Astrocyte of the hippocampus (primary cell): Measurements from ENCODE around the gene LINGO4.
A peak's percentile ranks its signal among the peaks of the same experiment; 100 is the strongest.

Source experiments
- DNase-seq: peaks from one replicate; pipeline ENCODE4 v3.0.0; 2011; ENCODE audit warnings: low read depth, low spot score

LINGO4 gene

DNA sequence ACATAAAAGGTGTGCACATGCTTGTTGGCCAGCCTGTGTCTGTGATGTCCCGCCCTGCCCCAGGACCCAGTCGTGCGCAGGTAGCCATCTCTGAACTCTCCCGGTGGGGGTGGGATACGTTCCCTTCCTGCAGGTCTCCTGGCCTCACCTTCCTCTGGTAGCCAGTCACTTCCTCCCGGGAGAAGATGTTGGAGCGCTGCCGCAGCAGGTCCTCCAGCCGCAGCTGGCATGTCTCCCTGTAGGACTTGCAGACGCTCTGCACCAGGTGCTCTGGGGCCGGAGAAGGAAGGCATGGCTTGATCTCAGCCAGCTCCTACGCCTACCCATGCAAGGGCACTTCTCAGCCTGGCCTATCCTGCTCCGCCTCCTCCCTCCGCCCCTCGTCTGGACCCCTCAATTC lies 9.2 kb upstream of the LINGO4 start:
- no peak for DNase-seq

DNA sequence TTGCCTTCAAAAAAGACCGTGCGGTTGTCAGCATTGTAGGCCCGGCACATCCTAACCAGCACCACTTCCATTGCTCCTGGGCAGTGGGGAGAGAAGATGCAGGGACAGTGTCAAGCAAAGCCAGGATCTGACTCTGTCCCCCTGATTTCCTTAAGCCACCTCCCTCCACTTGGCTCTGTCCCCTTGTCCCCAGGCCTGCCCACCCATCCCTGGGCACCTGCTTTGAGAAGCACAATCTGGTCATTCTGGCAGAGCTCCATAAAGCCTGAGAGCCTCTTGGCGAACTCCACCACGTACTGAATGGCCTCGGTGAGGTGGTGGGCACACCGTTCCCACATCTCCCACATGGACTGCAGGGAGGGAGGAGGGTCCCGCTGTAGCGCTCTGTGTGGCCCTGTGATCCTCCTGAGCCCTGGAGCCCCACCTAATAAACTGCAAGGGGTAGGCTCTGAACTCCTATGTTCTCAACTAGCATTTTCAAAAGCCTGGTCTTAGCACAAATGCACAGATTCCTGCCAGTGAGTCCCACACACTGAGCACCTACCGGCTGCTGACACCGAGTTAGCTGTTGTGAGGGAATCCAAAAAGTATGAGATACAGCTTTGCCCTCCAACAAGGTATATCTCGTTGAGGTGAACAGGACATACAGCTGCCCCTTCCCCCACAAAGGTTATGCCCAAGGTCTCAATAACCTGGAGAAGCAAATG lies 8.2 kb upstream of the LINGO4 start:
- DNase-seq, result no peak

DNA sequence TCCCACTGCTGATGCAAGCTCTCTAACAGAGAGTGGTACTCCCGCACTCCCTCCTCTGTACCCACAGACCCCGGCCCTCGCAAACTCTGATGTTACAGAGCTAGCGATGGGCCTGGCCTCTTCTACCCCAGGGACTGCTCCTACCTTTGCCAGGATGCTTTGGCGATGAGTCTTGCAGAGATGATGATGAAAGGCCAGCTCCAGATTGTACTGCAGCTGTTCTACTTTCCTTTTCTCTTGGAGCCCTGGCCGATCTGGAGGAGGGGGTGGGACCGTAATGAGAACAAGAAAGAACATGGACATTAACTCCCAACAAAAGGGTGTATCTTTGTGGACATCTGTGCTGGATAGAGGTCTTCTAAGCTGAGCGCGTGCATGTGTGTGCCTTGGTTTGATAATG lies 6.0 kb upstream of the LINGO4 start:
- DNase-seq, result no peak

DNA sequence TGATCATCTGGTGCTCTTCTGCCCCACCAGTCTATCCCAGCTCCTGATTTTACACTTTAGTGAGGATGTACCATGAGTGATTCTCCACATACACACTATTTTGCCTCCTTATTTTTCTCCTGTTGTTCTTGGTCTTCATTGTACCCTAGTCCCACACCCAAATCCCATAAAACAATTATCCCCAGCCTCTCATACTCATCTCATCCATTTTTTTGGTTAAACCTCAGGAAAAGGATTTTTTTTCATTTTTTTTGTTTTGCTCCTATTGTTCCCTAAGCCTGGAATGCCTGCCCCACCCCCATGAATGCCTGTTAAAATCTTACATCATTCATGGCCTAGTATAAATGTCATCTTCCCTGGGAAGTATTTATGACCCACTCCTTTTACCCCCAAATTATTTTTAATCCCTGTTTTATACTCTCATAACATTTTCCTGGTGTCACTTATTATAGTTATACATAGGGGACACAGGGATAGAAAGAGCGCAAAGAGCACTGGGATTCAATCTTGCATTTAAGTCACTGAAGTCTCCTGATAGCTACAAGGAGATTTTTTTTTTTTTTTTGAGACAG lies 4.9 kb upstream of the LINGO4 start:
- DNase-seq, result no peak

DNA sequence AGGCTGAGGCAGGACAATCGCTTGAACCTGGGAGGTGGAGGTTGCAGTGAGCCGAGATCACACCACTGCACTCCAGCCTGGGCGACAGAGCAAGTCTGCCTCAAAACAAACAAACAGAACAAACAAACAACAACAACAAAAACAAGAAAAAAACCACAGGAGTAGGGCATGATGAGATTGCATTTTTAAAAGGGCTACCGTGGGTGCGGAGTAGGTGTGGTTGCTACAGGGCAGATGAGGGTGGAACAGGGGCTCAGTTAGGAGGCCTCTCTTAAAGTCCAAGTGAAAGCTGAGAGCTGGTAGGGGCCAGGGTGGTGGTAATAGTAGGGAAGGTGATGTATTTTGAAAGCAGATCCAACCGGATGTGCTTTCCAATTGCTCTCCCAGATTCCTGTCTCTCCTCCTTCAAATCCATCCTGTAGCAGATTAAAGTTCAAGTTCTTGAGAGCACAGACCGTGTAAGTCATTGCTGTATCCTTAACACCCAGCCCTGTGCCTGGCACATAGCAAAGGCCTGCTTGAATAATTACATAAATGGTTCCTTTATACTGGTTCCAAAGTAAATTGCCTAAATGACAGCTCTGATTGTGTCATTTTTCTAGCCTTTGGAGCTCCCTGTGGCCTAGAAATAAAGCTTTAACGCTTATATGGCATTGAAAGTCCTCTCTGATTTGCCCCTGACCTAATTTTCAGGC lies 4.2 kb upstream of the LINGO4 start:
- DNase-seq, result no peak

DNA sequence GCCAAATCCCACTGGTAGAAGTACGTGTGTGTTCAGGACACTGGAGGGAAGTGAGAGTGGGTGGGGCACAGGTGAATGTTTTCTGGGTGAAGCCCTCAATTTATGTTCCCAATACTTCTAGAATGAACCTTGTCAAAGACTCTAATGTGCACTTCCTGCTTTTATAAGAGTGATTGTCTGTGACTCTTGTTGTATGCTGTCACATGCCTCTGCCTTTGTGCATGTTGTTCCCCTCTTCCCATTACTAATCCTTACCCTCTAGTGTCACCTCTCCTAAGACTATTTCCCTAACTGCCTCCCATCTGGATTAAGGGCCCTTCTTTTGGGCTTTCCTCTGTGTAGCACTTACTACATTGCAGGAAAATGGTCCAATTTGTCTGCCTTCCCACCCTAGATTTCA lies 2.5 kb upstream of the LINGO4 start:
- no peak for DNase-seq

DNA sequence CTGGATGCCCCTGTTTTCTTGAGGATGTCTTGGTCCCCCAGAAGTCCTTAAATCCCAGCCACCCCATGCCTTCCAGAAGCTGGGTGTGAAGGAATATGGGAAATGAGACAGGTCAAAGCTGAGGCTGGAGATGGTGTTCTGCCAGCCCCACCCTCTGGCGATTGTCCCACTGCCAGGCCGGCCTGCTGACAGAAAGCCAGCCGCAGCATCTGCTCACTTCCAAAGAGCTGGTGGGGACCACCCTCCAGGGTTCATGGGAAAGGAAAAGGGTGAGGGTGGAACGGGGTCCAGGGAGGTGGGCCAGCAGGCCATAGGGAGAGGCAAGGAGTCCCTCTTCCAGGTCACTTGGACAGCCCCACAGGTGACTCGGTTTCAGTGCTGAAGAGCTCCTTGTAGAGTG lies 1.9 kb upstream of the LINGO4 start:
- DNase-seq, result no peak

DNA sequence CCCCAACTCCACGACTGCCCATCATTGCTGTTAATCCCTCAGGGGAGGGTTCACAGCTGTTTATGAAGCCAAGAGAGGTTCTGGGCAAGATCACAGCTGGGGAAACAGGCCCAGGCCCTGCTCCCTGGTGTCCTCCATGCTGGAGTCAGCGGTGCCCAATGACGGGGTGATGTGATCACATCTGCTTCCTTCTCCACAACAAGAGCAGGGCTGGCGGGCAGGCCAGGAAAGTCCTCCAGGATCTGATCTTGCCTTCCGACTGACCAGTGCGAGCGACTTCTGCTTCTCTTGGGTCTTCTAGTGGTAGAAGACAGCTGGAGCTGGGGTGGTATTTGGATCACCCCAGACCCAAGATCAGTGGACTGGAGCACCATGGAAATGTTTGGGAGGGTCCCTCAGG lies 951 bp upstream of the LINGO4 start:
- DNase-seq, result no peak

DNA sequence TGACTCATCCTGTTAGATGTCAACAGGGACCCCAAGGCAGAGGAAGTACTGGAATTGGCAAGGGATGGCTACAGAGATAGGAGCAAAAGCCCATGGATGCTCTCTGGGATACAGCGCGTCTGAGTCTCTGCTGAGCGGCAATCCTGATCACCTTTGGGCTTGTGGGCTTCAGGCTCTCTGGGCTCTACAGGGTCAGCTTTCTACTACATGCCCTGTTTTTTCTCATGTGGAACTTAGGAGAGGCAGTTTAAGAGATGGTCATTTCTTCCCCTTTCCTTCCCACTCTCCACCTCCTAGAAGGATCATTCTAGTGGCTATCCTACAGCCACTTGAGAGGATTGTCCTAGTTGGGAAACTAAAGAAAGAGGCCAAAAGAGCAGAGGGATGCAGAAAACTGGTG lies 1.3 kb downstream of the LINGO4 start:
- DNase-seq, result no peak

DNA sequence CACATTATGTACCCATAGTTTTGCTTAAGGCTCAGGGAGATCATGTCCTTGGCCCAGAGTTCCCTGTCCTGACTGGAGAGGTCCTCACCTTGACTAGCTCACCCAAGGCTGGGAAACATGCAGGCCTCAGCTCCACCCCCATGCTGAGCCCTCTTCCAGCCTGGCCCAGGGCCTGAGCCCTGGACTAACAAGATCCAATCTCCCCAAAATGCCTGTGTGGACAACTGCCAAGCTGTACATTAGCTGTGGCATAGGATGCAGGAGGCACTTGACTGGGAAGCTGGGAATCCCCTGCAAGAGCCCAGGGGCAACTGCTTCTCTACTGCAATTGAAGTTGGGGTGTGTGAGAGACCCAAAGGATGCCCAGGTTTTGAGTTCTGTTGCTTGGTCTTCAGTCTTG lies 2.1 kb downstream of the LINGO4 start:
- DNase-seq, result no peak

DNA sequence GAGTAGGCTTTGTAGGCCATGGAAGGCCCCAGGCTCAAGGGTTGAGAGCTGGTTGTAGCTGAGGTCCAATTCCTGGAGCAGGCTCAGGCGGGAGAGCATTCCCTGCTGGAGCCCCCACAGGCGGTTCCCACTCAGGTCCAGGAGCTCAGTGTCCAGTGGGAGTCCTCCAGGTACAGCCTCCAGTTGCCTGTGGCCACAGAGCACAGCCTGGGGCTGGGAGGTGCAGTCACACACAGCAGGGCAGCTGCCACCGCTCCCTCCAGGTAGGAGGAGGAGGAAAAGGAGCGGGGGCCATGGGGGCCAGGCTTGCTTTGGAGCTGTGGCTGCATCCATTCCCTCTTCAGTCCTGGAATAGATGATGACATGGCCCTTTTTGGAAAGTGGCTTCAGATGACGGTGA lies 2.8 kb downstream of the LINGO4 start:
- DNase-seq, result no peak

DNA sequence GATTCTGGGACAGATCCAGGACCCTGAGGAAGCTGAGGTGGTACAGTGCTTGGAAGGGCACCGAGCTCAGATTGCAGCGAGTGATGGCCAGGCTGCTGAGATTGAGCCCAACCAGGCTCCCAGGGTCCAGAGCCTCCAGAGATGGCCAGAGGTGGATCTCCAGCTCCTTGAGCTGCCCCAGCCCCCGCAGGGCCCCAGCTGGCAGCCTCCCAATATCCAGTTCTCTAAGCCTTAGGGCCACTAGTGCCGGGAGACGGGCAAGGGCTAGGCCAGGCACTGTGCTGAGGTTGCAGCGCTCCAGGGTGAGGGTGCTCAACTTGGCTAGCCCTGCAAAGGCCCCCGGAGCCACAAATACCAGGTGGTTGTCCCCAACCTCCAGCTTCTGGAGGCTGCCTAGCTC lies 3.4 kb downstream of the LINGO4 start:
- DNase-seq, result no peak

DNA sequence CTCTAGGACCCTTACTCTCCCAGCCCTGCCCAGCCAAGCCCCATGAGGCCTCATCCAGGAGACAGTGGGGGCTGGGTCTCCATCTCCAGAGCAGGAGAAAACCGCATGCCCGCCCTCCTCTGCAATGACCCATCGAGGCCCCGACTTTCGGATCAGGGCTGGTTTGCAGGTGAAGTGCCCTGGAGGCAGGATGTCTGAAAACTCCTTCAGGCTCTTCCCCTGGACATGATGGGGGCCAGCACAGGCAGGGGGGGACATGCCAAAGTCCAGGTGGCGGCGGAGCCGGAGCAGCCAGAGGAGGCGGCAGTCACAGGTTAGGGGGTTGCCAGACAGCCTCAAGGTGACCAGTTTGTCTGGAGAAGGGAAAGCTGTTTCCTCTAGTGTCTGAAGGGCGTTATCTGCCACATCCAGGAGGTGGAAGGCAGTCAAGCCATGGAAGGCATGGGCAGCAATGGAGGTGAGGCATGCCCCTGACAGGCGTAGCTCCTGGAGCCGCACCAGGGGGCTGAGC lies 3.9 kb downstream of the LINGO4 start:
- DNase-seq, result no peak

DNA sequence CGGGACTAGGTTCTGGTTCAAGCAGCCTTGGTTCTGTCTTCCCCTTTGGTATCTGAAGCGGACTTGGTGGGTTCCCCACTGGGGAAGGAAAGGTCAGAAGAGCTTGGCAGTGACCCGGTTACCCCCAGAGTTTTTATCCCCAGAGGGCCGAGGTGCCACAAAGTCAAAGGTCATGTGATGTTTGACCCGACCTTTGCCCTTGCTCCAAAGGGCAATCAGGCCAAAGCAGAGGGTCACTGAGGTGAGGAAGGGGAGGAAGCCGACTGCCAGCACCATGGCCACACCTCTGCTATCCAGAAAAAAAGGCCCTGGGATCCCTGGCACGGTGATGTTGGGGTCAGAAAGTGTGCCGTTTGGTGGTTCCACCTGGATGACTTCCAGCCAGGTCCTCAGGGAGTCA lies 4.4 kb downstream of the LINGO4 start:
- DNase-seq, result no peak

DNA sequence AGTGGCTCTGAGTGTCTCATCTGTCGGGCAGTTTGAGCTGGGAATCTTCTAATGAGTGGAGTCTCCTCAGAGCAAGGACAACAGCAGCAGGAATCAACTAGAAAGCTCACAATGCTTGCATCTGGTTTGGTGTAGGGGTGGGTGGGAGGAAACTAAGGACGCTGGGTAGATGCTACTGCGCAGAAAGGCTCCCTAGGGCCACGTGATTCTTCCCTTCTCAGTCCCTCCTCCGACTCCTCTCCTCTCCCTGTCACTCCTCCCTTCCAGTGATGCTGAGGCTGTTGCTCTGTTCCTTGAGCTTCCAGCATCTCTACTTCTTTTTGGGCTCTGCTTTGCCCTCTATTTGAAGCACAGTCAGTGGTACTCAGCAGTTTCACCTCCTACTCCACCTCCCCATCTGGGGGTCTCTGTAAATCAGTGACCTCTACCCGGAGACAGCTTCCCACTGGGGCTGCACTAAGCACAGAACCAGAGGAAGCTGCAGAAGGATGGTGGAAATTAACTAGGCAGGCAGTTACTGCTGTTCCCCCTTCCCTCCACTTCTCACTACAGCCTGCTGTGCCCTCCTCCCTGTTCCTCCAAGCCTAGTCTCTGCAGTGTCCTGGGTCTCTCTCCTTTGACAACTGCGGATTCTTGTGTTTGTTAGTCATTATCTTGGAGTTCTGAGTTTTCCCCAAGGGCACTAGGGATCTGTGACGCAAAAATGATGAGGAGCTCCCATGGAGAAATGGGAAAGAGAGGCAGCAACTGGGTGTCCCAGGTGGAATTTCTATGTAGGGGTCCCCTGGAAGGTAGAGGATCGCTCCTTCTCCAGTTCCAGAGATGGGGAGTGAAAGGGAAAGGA lies 5.8 kb downstream of the LINGO4 start:
- DNase-seq, result no peak

DNA sequence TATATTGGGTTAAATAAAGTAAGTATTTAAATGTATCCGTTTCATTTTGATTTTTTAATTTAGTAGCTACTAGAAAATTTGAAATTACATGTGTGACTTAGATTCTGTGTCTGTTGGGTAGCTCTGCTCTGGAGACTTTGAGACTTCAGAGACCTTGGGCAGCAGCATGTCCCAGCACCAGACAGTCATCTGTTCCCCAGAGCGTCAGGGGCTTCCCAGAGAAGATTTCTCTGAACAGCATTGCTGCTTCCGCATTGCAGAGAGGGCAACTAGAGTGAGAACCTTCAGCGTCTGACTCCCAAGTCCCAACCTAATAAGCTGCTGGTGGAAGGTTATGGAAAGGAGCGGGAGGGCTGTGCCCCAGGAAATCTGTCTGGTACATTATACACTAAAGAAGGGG lies 6.6 kb downstream of the LINGO4 start:
- no peak for DNase-seq

DNA sequence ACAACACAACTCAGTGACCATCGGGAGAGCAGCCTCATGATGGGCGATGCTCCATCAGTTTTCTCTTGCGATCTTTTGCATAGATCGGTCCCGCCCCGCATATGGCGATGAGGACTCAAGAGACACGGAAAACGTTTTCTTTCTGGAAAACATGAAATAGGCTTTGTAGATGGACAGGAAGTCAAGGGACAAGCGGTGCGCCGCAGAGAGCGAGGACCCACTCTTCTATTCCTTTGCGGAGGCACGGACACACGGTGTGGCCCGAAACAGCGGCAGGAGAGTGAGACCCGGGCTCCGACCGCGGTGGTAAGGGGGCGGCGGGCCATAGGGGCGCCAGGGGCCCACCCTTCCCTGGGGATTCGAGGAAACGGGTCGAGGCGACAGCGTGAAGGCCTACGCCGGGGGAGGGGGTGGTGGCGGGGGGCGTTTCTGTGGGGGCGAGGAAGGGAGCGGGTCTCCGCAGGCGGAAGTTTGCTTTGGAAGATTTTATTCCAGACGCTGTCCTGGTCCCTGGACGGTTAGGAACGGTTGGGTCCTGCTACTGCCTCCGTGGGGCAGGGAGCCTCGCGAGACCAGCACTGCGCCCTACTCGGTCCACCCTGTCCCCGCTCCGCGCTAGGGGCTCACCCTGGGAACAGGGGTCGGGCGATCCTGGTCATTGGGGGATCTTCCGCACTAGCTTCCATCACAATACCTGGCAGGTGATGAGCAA lies 14.1 kb downstream of the LINGO4 start:
- DNase-seq, result peak; percentile 44

DNA sequence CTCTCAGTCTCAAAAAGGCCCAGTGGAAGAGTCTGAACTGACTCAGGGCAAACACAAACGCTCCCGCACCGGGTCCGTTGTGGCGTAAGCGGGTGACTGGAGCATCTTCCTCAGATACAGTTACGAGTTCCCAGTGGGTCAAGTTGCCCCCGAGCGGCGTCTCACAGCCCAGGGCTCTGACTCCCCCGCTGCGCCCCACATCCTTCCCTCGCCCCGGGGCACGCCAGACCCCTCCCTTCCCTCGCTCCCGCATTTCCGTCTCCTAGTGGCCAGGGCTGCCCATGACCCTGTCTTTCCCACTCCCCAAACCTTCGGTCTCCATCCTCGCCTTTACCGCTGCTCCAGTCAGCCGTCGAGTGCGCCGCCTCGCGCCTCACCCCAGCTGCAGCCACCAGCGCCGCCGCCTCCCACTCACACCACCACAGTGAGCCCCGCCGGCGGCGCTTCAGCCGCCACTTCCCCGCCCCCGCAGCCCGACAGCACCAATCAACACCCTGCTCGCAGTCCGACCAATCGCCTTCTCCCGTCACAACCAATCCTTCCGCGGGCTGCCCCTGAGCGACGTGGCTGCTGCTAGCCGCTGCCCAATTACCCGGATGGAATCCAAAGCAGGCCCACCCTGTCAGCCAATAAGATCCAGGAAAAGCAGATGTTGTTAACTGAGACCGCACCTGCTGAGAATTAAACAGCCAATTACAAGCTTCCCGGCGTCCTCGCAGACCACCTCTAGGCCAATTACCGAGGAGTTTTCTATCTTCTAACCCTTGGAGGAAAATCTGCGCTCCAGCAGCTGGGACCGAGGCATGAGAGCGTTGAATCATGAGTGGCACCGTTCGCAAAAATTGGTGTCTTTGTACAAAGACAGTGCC lies 14.9 kb downstream of the LINGO4 start, which contains the start of gene TDRKH:
TSS of gene TDRKH (minus strand) at position 430 of the 869 bp plus-strand sequence. CDS start 7,478 bp downstream, outside the sequence.
- DNase-seq, result peak; percentile 100

DNA sequence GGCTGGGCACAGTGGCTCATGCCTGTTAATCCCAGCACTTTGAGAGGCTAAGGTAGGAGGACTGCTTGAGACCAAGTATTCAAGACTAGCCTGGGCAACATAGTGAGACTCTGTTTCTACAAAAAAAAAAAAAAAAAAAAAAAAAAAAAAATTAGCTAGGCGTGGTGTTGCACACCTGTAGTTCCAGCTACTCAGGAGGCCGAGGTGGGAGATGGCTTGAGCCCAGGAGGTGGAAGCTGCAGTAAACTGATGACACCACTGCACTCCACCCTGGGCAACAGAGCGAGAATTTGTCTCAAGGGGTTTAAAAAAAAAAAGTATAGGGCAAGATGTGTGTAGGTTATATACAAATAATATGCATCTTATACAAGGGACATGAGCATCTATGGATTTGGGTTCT lies 17.5 kb downstream of the LINGO4 start:
- no peak for DNase-seq

DNA sequence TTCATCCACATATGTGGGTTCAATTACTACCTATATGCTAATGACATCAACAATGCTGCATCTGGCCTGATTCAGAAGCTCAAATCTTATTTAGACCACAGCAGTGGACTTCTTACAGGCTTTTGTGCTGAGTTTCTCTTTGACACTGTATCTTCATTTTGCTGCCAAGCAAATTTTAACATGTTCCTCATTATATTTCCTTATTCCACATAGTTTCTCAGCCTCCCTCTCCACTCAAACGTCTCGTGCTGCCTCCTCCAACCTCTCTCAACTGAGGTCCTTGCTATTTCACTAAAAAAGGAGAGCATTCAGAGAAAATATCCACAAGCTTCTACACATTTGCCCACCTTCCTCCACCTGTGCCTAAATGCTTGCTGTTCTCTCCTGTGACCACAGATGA lies 21.4 kb downstream of the LINGO4 start:
- no peak for DNase-seq
